Measurements from ENCODE around the gene IGSF9. TPM values are rescaled to one million over a fixed set of nuclear protein-coding genes. Genes with fewer than 3 reads are reported as not detected.

The IGSF9 gene
- total RNA-seq, 4 donors from 2014 or later, result 0.71 to 1.9 (median 1.4) TPM

GRCh38 chr1:159934136-159935039 is 11.0 kb downstream of the IGSF9 start:
- TF ChIP-seq POLR2A (IDR thresholded peaks at IDR 0.05) (no peak), CTCF (IDR thresholded peaks at IDR 0.05) (no peak)
- H3K36me3 ChIP-seq, result no peaks in the 10 kb centered on the region
- no peaks in the 10 kb centered on the region for H3K27me3 ChIP-seq
- 89 to 96% methylated on average over 8 to 14 of the region's 14 CpGs for WGBS, 2 donors
- no peak overlapping the region for H3K27ac ChIP-seq
- no peaks in the 10 kb centered on the region for H3K9me3 ChIP-seq
- no peak overlapping the region for H3K4me3 ChIP-seq (replicated peaks in 1 of 3)
- intact Hi-C loops (cut with DNase I), result no loop called here
- H3K4me1 ChIP-seq, result peaks cover 0 to 14% of the 10 kb centered on the region in 2 donors
- DNase-seq, result no peak

- peaks cover 0 to 14% of the 10 kb centered on the region in 2 donors for H3K4me1 ChIP-seq
- no peak overlapping the region for H3K27ac ChIP-seq
- no peaks in the 10 kb centered on the region for H3K36me3 ChIP-seq
- TF ChIP-seq CTCF (IDR thresholded peaks at IDR 0.05), result no peak
- TF ChIP-seq POLR2A (IDR thresholded peaks at IDR 0.05), result no peak
- H3K4me3 ChIP-seq (replicated peaks in 1 of 3), result no peak overlapping the region
- WGBS, 2 donors, result 89 to 94% methylated on average over 4 of the region's 4 CpGs
- no peak for DNase-seq
- H3K27me3 ChIP-seq, result no peaks in the 10 kb centered on the region
- H3K9me3 ChIP-seq, result no peaks in the 10 kb centered on the region
- intact Hi-C loops (cut with DNase I), result no loop called here
Measured at GRCh38 chr1:159933347-159933746, 12.1 kb downstream of the IGSF9 start.

- H3K4me3 ChIP-seq (replicated peaks in 1 of 3), result no peak overlapping the region
- H3K4me1 ChIP-seq, result peaks cover 0 to 14% of the 10 kb centered on the region in 2 donors
- no peaks in the 10 kb centered on the region for H3K36me3 ChIP-seq
- H3K27ac ChIP-seq, result no peak overlapping the region
- 77 to 79% methylated on average over 12 to 14 of the region's 16 CpGs for WGBS, 2 donors
- no peaks in the 10 kb centered on the region for H3K9me3 ChIP-seq
- no peaks in the 10 kb centered on the region for H3K27me3 ChIP-seq
- no peak for TF ChIP-seq POLR2A (IDR thresholded peaks at IDR 0.05)
- no peak for TF ChIP-seq CTCF (IDR thresholded peaks at IDR 0.05)
- intact Hi-C loops (cut with DNase I), result no loop called here
- DNase-seq, result no peak
Measured at GRCh38 chr1:159932296-159933285, 12.8 kb downstream of the IGSF9 start.

GRCh38 chr1:159931795-159932173 is 13.6 kb downstream of the IGSF9 start:
- intact Hi-C loops (cut with DNase I), result no loop called here
- peaks cover 5 to 14% of the 10 kb centered on the region in 2 donors for H3K4me1 ChIP-seq
- no peak for DNase-seq
- H3K9me3 ChIP-seq, result no peaks in the 10 kb centered on the region
- H3K27me3 ChIP-seq, result no peaks in the 10 kb centered on the region
- TF ChIP-seq CTCF (IDR thresholded peaks at IDR 0.05), result no peak
- TF ChIP-seq POLR2A (IDR thresholded peaks at IDR 0.05), result no peak
- WGBS, 2 donors, result 92 to 100% methylated on average over 3 of the region's 3 CpGs
- no peak overlapping the region for H3K27ac ChIP-seq
- H3K36me3 ChIP-seq, result no peaks in the 10 kb centered on the region
- H3K4me3 ChIP-seq (replicated peaks in 1 of 3), result no peak overlapping the region

All from thyroid gland (tissue), 4 donors.